ENCODE measurements around the gene MATCAP1.

The MATCAP1 gene

DNA sequence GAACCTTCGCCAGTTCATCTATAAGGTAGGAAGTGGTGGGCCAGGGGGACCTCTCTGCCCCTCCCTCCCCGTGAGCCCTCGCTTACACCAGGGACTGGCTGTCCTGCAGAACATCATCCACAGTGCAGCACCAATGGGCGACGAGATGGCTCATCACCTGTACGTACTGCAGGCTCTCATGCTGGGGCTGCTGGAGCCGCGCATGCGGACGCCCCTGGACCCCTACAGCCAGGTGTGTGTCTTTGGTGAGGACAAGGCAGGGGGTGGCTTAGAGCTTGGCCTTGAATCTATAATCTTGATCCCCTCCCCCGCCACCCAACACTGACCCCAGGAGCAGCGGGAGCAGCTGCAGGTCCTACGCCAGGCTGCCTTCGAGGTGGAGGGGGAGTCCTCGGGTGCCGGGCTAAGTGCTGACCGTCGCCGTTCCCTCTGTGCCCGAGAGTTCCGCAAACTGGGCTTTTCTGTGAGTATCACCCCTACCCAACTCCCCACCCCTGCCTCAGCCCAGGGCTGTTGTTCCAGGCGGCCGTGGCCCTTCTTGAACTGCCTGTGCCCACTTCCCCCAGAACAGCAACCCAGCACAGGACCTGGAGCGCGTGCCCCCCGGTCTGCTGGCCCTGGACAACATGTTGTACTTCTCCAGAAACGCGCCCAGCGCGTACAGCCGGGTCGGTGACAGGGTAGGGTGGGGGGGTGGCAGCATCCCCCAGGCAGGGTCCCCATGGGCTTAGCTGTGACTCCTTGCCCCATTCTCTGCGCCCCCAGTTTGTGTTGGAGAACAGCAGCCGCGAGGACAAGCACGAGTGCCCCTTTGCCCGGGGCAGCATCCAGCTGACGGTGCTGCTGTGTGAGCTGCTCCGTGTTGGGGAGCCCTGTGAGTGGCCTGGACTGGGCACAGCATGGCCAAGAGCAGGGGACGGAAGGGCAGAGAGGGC lies 17.9 kb upstream of the MATCAP1 start:
- DNase-seq (ENCODE audit: insufficient read length, low spot score): no peak
- TF ChIP-seq POLR2A (IDR thresholded peaks at IDR 0.05; ENCODE audit: low read depth, low read length): no peak
- FAIRE-seq: no peak

DNA sequence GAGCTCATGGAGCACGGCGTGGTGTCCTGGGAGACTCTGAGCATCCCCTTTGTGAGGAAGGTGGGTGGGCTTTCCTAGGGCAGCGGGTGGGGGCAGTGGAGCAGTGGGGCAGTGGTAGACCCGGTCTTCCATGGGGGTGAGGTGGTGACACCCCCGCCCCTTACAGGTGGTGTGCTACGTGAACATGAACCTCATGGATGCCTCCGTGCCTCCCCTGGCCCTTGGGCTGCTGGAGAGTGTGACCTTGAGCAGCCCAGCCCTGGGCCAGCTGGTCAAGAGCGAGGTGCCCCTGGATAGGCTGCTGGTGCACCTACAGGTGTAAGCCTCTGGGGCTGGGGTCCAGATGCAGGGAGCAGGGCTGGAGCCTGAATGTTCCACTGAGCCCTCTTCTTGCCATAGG lies 16.7 kb upstream of the MATCAP1 start:
- TF ChIP-seq POLR2A (IDR thresholded peaks at IDR 0.05; ENCODE audit: low read depth, low read length): no peak
- FAIRE-seq (no peak), DNase-seq (ENCODE audit: insufficient read length, low spot score) (no peak)

DNA sequence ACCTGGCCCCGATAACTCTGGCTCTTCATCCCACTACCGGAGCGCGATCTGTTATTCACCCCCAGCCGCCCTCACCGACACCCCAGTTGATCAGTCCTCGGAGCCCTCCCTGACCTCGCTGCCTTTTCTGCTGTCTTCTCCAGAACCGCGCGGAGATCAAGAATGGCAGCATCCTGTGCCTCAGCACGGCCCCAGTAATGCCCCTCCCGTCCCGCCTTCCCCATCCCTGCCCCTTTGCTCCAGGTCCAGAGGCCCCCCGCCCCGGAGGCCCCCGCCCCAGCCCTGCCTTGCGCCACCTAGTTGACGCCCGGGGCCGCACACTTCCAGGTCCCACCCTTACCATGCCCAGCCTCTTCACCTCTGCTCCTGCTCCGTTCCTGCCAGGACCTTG lies 16.0 kb upstream of the MATCAP1 start:
- FAIRE-seq: no peak
- no peak for TF ChIP-seq POLR2A (IDR thresholded peaks at IDR 0.05; ENCODE audit: low read depth, low read length)
- no peak for DNase-seq (ENCODE audit: insufficient read length, low spot score)

DNA sequence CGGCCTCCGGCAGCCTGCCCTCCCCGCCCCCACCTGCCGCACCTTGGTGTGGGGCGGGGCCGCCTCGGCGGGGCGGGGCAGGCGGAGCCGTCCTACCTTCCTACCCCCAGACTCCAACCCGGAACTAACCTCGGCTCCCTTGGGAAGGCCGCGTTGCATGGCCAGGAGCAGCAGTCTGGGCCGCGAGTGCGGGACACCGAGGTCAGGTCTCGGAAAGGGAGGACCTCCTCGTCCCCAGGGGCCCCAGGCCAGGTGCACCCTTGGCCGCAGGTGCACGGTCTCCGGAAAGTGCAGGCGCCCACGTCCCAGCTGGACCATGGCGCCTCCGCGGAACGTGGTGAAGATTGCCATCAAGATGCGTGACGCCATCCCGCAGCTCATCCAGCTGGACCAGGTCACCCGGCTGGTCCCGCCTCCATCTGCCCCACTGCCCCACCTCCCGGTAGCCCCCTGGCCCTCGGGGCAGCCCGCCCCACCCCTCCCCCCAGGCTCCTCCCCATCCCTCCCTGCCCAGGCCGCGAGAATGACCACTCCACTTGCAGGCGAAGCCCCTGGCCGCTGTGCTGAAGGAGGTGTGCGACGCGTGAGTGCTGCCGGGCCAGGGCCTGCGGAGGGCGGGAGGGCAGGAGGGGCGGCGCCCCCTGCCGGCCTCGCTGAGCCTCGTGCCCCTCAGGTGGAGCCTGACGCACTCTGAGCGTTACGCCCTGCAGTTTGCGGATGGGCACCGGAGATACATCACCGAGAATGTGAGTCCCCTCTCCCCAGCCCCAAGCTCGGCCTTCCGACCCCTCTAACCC lies 15.4 kb upstream of the MATCAP1 start, which contains the start of gene ELMO3:
TSS of gene ELMO3 (plus strand) at position 121 of the 797 bp plus-strand sequence. CDS start at position 317, 196 bp downstream.
- TF ChIP-seq POLR2A (IDR thresholded peaks at IDR 0.05; ENCODE audit: low read depth, low read length): no peak
- FAIRE-seq (no peak), DNase-seq (ENCODE audit: insufficient read length, low spot score) (no peak)

DNA sequence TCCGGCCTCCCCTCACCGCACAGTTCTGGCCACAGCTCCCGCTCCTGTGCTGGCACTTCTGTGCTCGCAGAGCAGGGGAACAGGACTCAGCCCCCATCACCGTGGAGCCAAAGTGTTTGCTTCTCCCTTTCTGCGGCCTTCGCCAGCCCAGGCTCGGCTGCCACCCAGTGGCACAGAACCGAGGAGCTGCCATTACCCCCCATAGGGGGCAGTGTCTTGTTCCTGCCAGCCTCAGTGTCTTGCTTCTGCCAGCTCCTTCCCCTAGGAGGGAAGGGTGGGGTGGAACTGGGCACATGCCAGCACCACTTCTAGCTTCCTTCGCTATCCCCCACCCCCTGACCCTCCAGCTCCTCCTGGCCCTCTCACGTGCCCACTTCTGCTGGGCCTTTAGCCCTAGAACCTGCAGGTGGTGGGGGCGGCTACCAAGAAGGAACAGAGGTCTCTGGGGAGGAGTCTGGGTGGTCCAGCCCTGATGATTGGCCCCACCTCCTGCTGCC lies 14.5 kb upstream of the MATCAP1 start:
- DNase-seq (ENCODE audit: insufficient read length, low spot score) (no peak), FAIRE-seq (no peak)
- TF ChIP-seq POLR2A (IDR thresholded peaks at IDR 0.05; ENCODE audit: low read depth, low read length): no peak

DNA sequence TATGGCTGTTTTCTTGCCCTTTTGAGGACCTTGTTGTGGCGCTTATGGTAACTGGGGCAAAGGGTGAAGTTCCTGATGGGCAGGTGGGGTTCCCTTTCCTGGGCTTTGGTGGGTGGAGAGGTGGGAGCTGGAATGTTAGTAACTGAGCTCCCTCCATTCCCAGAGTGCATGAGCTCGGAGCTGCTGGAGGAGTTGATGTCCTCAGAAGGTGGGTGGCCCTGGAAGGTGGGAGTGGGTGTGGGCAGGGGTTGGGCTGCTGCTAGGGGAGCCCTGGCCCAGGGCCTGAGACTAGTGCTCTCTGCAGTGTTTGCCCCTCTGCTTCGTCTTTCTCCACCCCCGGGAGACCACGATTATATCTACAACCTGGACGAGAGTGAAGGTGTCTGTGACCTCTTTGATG lies 13.9 kb upstream of the MATCAP1 start:
- FAIRE-seq: no peak
- no peak for TF ChIP-seq POLR2A (IDR thresholded peaks at IDR 0.05; ENCODE audit: low read depth, low read length)

DNA sequence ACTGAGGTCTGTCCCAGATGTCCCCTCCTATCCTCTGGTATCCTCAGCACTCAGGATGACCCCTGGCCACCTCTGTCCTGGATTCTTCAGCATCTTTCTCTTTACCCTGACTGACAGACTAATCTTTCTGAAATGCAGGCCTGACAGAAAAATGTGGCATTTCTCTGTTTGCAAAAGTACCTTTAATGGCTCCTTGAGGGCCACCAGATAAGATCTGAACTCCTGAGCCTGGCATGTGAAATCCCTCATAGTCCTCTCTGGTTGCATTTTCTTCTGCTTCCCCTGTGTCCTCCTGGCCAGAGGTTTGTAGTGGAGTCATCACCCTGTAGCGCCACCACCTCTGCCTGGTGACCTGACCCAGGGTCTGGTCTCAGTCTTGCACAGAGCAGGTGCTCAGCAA lies 13.1 kb upstream of the MATCAP1 start:
- FAIRE-seq: no peak
- DNase-seq (ENCODE audit: insufficient read length, low spot score): no peak
- no peak for TF ChIP-seq POLR2A (IDR thresholded peaks at IDR 0.05; ENCODE audit: low read depth, low read length)

More for the DNA sequence above, 13.9 kb upstream of the MATCAP1 start:
- no peak for DNase-seq (ENCODE audit: insufficient read length, low spot score)

DNA sequence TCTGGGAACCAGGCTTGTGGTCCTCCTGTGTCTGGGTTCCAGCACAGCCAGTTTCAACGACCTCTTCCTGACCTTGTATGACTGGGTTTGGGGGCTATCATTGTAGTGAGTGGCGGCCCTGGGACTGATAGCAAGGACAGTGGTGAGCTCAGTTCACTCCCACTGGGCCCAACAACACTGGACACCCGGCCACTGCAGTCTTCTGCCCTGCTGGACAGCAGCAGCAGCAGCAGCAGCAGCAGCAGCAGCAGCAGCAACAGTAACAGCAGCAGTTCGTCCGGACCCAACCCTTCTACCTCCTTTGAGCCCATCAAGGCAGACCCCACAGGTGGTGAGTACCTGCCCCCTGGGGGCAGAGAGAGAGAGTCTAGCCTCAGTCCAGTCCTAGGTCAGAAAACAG lies 11.9 kb upstream of the MATCAP1 start:
- no peak for FAIRE-seq
- DNase-seq (ENCODE audit: insufficient read length, low spot score): no peak
- TF ChIP-seq POLR2A (IDR thresholded peaks at IDR 0.05; ENCODE audit: low read depth, low read length): no peak

DNA sequence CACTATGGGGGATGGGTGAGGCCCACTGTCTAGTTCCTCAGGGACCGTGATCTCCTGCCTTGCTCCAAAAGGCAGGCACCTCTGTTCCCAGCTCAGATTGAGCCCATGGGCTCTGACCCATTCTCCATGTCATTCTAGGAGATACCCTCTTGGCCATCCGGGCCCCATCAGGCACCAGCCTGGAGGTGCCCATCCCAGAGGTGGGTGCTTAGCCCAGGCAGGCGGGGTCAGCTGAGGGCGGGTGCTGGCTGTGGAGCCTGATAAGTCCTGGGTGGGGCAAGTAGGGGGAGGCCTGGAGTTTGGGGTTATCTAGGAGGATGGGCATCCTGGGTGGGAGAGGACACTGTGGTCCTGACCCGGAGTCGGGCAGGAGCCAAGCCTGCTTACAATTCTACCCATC lies 10.5 kb upstream of the MATCAP1 start:
- DNase-seq (ENCODE audit: insufficient read length, low spot score): no peak
- FAIRE-seq: no peak

DNA sequence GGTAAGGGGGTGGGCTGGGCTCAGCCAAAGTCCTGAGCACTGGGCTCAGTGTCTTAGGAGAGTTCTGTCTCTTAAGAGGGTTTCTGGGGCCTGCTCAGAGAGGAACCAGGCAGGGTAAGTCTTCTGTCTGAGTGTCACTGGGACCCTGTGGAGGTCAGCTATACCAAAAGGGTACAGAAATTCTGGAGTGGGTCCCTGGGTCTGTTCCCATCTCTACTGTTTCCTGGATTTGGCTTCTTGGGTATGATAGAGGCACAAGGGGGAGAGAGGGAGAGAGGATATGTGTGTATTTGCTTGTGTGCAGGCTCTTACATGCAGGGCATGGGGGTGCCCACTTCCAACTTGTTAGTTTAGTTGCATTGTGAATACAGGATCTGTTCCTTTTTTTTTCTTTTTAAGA lies 9.8 kb upstream of the MATCAP1 start:
- FAIRE-seq (no peak), DNase-seq (ENCODE audit: insufficient read length, low spot score) (no peak)
- no peak for TF ChIP-seq POLR2A (IDR thresholded peaks at IDR 0.05; ENCODE audit: low read depth, low read length)

More for the DNA sequence above, 10.5 kb upstream of the MATCAP1 start:
- TF ChIP-seq POLR2A (IDR thresholded peaks at IDR 0.05; ENCODE audit: low read depth, low read length): no peak

DNA sequence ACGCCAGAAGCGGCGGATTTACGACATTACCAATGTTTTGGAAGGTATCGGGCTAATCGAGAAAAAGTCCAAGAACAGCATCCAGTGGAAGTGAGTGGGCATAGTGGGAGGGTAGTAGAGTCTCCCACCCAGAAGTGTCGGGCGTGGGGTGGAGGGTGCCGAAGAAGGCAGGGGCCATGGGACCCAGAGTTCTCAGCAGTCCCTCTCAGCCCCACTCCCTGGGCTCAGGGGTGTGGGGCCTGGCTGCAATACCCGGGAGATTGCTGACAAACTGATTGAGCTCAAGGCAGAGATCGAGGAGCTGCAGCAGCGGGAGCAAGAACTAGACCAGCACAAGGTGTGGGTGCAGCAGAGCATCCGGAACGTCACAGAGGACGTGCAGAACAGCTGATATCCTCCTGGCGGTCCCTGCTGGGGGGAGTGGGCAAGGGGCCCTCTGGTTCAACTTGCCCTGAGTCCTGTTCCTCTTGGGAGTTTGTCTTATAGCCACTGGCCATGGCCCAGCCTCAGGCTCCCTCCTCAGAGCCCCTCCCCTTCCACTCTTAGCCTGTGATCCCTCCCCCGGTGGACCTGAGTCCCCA lies 9.1 kb upstream of the MATCAP1 start:
- FAIRE-seq: no peak
- no peak for DNase-seq (ENCODE audit: insufficient read length, low spot score)
- TF ChIP-seq POLR2A (IDR thresholded peaks at IDR 0.05; ENCODE audit: low read depth, low read length): no peak

DNA sequence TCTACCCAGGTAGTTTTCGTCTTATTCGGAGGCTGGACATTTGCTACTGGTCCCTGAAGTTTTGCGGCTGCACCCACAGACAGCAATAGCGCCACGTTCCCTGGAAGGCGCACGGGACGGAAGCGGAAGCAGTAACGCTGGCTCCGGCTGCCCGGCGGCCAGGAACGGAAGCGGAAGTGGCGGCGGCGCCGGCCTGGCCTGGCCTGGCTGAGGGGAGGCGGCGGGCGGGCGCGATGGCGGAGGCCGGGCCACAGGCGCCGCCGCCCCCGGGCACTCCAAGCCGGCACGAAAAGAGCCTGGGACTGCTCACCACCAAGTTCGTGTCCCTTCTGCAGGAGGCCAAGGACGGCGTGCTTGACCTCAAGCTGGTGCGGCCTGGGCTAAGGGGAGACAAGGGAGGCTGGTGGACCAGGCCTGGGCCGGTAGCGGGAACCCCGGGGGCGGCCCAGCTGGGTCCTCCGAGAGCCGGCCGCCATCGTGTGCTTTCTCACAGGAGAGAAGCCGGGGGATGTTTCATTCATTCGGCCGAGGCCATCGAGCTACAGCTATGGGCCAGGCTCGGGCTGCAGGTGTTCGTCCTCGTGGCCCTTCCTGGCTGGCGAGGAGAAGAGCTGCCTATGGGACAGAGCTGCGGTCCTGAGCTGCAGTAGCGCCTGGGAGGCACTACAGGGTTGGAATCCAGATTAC lies 8.4 kb upstream of the MATCAP1 start, which contains the start of gene E2F4:
TSS of gene E2F4 (plus strand) at position 161 of the 687 bp plus-strand sequence. CDS start at position 234, 73 bp downstream.
- DNase-seq (ENCODE audit: insufficient read length, low spot score): peak; percentile 96
- TF ChIP-seq POLR2A (IDR thresholded peaks at IDR 0.05; ENCODE audit: low read depth, low read length): peak; percentile 73
- FAIRE-seq: no peak

DNA sequence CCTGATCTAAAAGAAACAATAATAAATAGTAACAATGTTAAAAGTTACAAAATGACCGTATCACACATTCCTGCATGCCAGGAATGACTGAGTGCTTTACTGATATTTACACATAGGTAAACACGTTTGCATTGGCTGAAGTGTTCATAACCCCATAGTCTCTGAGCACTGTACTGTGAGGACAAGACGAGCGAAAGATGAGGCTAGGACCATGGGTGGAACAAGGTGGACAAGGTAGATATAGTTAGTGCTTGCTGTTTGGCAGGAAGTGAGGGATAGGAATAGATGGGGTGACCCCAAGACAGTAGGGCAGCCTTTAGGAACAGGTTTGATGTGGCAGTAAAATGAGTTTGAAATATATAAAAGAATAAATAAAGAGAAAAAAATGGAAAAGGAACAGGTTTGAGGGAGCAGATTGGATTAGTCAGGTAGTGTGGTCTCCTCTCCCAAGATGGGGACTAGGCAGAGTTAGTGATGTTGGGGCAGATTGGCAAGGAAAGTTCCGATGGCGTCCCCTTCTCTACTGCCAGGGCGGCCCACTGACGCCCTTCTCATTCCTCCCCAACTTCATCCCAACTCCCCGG lies 7.7 kb upstream of the MATCAP1 start:
- FAIRE-seq (no peak), DNase-seq (ENCODE audit: insufficient read length, low spot score) (no peak)
- no peak for TF ChIP-seq POLR2A (IDR thresholded peaks at IDR 0.05; ENCODE audit: low read depth, low read length)
